ENCODE results near the gene KRT16.

Gene KRT16

GRCh38 chr17:41633556-41634199 is 21.1 kb upstream of the KRT16 start:
- H3K4me3 ChIP-seq (ENCODE audit: low read length) = no peak overlapping the region
- H3K9me2 ChIP-seq (replicated peaks; ENCODE audit: insufficient read depth, low read length) = no peaks in the 10 kb centered on the region
- H3F3A ChIP-seq (ENCODE audit: insufficient read depth, low read length) = no peaks in the 10 kb centered on the region
- no peak overlapping the region for H3K27ac ChIP-seq (ENCODE audit: low read length)
- no peak overlapping the region for H3K9ac ChIP-seq (ENCODE audit: low read length)
- H3K79me2 ChIP-seq (ENCODE audit: low read length) = no peaks in the 10 kb centered on the region
- no peaks in the 10 kb centered on the region for H3K9me3 ChIP-seq (replicated peaks; ENCODE audit: insufficient read depth, low read length)
- no peaks in the 10 kb centered on the region for H3K36me3 ChIP-seq (replicated peaks; ENCODE audit: insufficient read depth, low read length)
- H3K4me2 ChIP-seq (ENCODE audit: low read depth, low read length) = no peak overlapping the region
- no peaks in the 10 kb centered on the region for H3K27me3 ChIP-seq (replicated peaks; ENCODE audit: insufficient read depth, low read length)
- TF ChIP-seq CTCF (IDR thresholded peaks at IDR 0.05; ENCODE audit: low read length) (no peak), EZH2 (optimal IDR thresholded peaks at IDR 0.05; ENCODE audit: low read depth, low read length) (no peak), EZH2phosphoT487 (IDR thresholded peaks at IDR 0.05; ENCODE audit: low read length) (no peak)
- H3K4me1 ChIP-seq (ENCODE audit: low read length) = no peaks in the 10 kb centered on the region
- H2AFZ ChIP-seq (ENCODE audit: low read length) = no peak overlapping the region
- H4K20me1 ChIP-seq (ENCODE audit: insufficient read depth, low read length) = no peaks in the 10 kb centered on the region
- DNase-seq = no peak

GRCh38 chr17:41632482-41633105 is 20.0 kb upstream of the KRT16 start:
- no peak for DNase-seq
- TF ChIP-seq EZH2 (optimal IDR thresholded peaks at IDR 0.05; ENCODE audit: low read depth, low read length) = no peak
- TF ChIP-seq EZH2phosphoT487 (IDR thresholded peaks at IDR 0.05; ENCODE audit: low read length) = no peak
- no peak for TF ChIP-seq CTCF (IDR thresholded peaks at IDR 0.05; ENCODE audit: low read length)

GRCh38 chr17:41631898-41632285 is 19.3 kb upstream of the KRT16 start:
- Histone ChIP-seq H3K9ac (ENCODE audit: low read length) (no peak overlapping the region), H3K4me1 (ENCODE audit: low read length) (no peaks in the 10 kb centered on the region), H3K27ac (ENCODE audit: low read length) (no peak overlapping the region), H3K27me3 (replicated peaks; ENCODE audit: insufficient read depth, low read length) (peaks cover 16% of the 10 kb centered on the region), H3K36me3 (replicated peaks; ENCODE audit: insufficient read depth, low read length) (no peaks in the 10 kb centered on the region), H3K4me3 (ENCODE audit: low read length) (no peak overlapping the region), H2AFZ (ENCODE audit: low read length) (no peak overlapping the region), H3F3A (ENCODE audit: insufficient read depth, low read length) (no peaks in the 10 kb centered on the region), H3K9me2 (replicated peaks; ENCODE audit: insufficient read depth, low read length) (no peaks in the 10 kb centered on the region), H4K20me1 (ENCODE audit: insufficient read depth, low read length) (no peaks in the 10 kb centered on the region), H3K4me2 (ENCODE audit: low read depth, low read length) (no peak overlapping the region), H3K9me3 (replicated peaks; ENCODE audit: insufficient read depth, low read length) (no peaks in the 10 kb centered on the region), H3K79me2 (ENCODE audit: low read length) (no peaks in the 10 kb centered on the region)
- TF ChIP-seq CTCF (IDR thresholded peaks at IDR 0.05; ENCODE audit: low read length) (no peak), EZH2 (optimal IDR thresholded peaks at IDR 0.05; ENCODE audit: low read depth, low read length) (no peak), EZH2phosphoT487 (IDR thresholded peaks at IDR 0.05; ENCODE audit: low read length) (no peak)
- DNase-seq = no peak

More at GRCh38 chr17:41632482-41633105, 20.0 kb upstream of the KRT16 start:
- no peak overlapping the region for H3K4me3 ChIP-seq (ENCODE audit: low read length)
- no peaks in the 10 kb centered on the region for H3K79me2 ChIP-seq (ENCODE audit: low read length)
- no peaks in the 10 kb centered on the region for H4K20me1 ChIP-seq (ENCODE audit: insufficient read depth, low read length)
- no peaks in the 10 kb centered on the region for H3K4me1 ChIP-seq (ENCODE audit: low read length)
- no peaks in the 10 kb centered on the region for H3K9me2 ChIP-seq (replicated peaks; ENCODE audit: insufficient read depth, low read length)
- H3K9me3 ChIP-seq (replicated peaks; ENCODE audit: insufficient read depth, low read length) = no peaks in the 10 kb centered on the region
- H3K27ac ChIP-seq (ENCODE audit: low read length) = no peak overlapping the region
- peaks cover 9% of the 10 kb centered on the region for H3K27me3 ChIP-seq (replicated peaks; ENCODE audit: insufficient read depth, low read length)
- H3K9ac ChIP-seq (ENCODE audit: low read length) = no peak overlapping the region
- no peak overlapping the region for H3K4me2 ChIP-seq (ENCODE audit: low read depth, low read length)
- no peaks in the 10 kb centered on the region for H3F3A ChIP-seq (ENCODE audit: insufficient read depth, low read length)
- H2AFZ ChIP-seq (ENCODE audit: low read length) = no peak overlapping the region
- no peaks in the 10 kb centered on the region for H3K36me3 ChIP-seq (replicated peaks; ENCODE audit: insufficient read depth, low read length)

Data from MM.1S (cell line).